HCT116 (cell line): ENCODE results near the gene RUNX1. TPM values are rescaled to one million over a fixed set of nuclear protein-coding genes. Genes with fewer than 3 reads are reported as not detected.
A peak's percentile ranks its signal among the peaks of the same experiment; 100 is the strongest.

Experiments used
- ATAC-seq: fragments of 200-7000 bp; cut with Tn5 transposase; 2 replicates; pipeline ENCODE4 v1.9.1; 2020; ENCODE audit warnings: mild to moderate bottlenecking, moderate library complexity
- BruUV-seq: library from RNA; stranded (reverse); fragments of 400-500 nt; replicated peaks from 2 replicates; lab custom pipeline; 2021; lab: Mats Ljungman, UMichigan
- CTCF ChIA-PET: fragments of 300-600 bp; sonication (Branson Sonifier 250); formaldehyde crosslinking; loops from one replicate; lab custom pipeline; 2021; ENCODE audit warnings: antibody characterized with exemption; lab: Charles Lee
- POLR2A ChIA-PET: fragments of 300-600, 350-600 bp; sonication (Branson Sonifier 250); formaldehyde crosslinking; loops from one replicate; lab custom pipeline; 2021; ENCODE audit warnings: antibody characterized with exemption; lab: Charles Lee
- RAD21 ChIA-PET, 2 experiments: fragments of 300-600 bp; sonication (Branson Sonifier 250); formaldehyde crosslinking; loops; one replicate each; lab custom pipeline; 2023; ENCODE audit warnings: low total read pairs in 2 of 2; ENCODE audit not compliant: uncharacterized antibody in 2 of 2, unreplicated experiment in 2 of 2, low non-redundant PET in 1 of 2; lab: Charles Lee
- DNase-seq: peaks from one replicate; pipeline ENCODE4 v3.0.0-alpha.2; 2010; ENCODE audit warnings: low read depth, low spot score
- H2AFZ ChIP-seq: fragments of 200-600 bp; shearing (Covaris generic), sonication (generic); 2 replicates; pipeline ENCODE4 v1.6.1; 2017; ENCODE audit warnings: low read depth, mixed run types, mixed read lengths, antibody characterized with exemption, low read length; ENCODE audit not compliant: poor library complexity, severe bottlenecking
- H3K27ac ChIP-seq: 2 replicates; pipeline ENCODE4 v1.5.1; 2012; ENCODE audit warnings: low read depth, low read length
- H3K27me3 ChIP-seq: fragments of 200-600 bp; sonication (generic); 2 replicates; pipeline ENCODE4 v1.6.1; 2016; ENCODE audit warnings: mixed run types, low read length, mixed read lengths; ENCODE audit not compliant: insufficient read depth
- H3K36me3 ChIP-seq, 2 experiments: fragments of 200-500 bp in 1 of 2; fragments of 200-600 bp in 1 of 2; sonication (Bioruptor generic) in 1 of 2; sonication (generic) in 1 of 2; 2 replicates each; pipeline versions ENCODE4 v1.5.1 to v1.6.1; 2014 to 2016; ENCODE audit warnings: low read length in 2 of 2, inconsistent platforms in 1 of 2, mixed read lengths in 1 of 2, mixed run types in 1 of 2; ENCODE audit not compliant: insufficient read depth in 2 of 2, control insufficient read depth in 1 of 2
- H3K4me1 ChIP-seq, 2 experiments: fragments of 200-600 bp in 1 of 2; sonication (generic) in 1 of 2; 2 replicates each; pipeline versions ENCODE4 v1.5.1 to v1.6.1; 2012 to 2017; ENCODE audit warnings: low read length in 2 of 2, inconsistent platforms in 1 of 2, mild to moderate bottlenecking in 1 of 2, mixed read lengths in 1 of 2, mixed run types in 1 of 2, moderate library complexity in 1 of 2; ENCODE audit not compliant: insufficient read depth in 2 of 2, control insufficient read depth in 1 of 2
- H3K4me2 ChIP-seq: fragments of 200-600 bp; sonication (generic); 2 replicates; pipeline ENCODE4 v1.6.1; 2017; ENCODE audit warnings: mixed run types, low read length, mixed read lengths
- H3K4me3 ChIP-seq, 2 experiments: fragments of 200-600 bp in 1 of 2; sonication (generic) in 1 of 2; replicated peaks in 1 of 2; 2 replicates each; pipeline ENCODE4 v1.5.1; 2011 to 2016; ENCODE audit warnings: low read length in 2 of 2, control low read depth in 1 of 2, low read depth in 1 of 2, mild to moderate bottlenecking in 1 of 2, mixed read lengths in 1 of 2, mixed run types in 1 of 2
- H3K79me2 ChIP-seq: fragments of 200-600 bp; sonication (generic); 2 replicates; pipeline ENCODE4 v1.6.1; 2017; ENCODE audit warnings: mild to moderate bottlenecking, mixed run types, low read length, moderate library complexity, mixed read lengths; ENCODE audit not compliant: insufficient read depth
- H3K9ac ChIP-seq: fragments of 200-600 bp; sonication (generic); 2 replicates; pipeline ENCODE4 v1.6.1; 2016; ENCODE audit warnings: low read length, mixed read lengths
- H3K9me2 ChIP-seq: fragments of 200-600 bp; sonication (generic), shearing (Covaris generic); 2 replicates; pipeline ENCODE4 v1.6.1; 2017; ENCODE audit warnings: mixed run types, mild to moderate bottlenecking, moderate library complexity; ENCODE audit not compliant: insufficient read depth
- H3K9me3 ChIP-seq, 2 experiments: fragments of 200-500 bp in 1 of 2; fragments of 200-600 bp in 1 of 2; sonication (Bioruptor generic) in 1 of 2; sonication (generic) in 1 of 2; 2 replicates each; pipeline ENCODE4 v1.6.1; 2014 to 2017; ENCODE audit warnings: low read length in 2 of 2, mixed read lengths in 2 of 2, inconsistent platforms in 1 of 2, low read depth in 1 of 2, mild to moderate bottlenecking in 1 of 2, mixed run types in 1 of 2, moderate library complexity in 1 of 2; ENCODE audit not compliant: control insufficient read depth in 1 of 2, insufficient read depth in 1 of 2
- H4K20me1 ChIP-seq: fragments of 200-600 bp; sonication (generic), shearing (Covaris generic); 2 replicates; pipeline ENCODE4 v1.6.1; 2017; ENCODE audit warnings: mixed run types, mild to moderate bottlenecking, moderate library complexity; ENCODE audit not compliant: insufficient read depth
- EGR1 ChIP-seq: IDR thresholded peaks from 2 replicates; pipeline ENCODE4 v1.6.1; 2012; ENCODE audit warnings: low read depth
- ELF1 ChIP-seq: IDR thresholded peaks from 2 replicates; pipeline ENCODE4 v1.6.1; 2012; ENCODE audit warnings: low read depth, borderline replicate concordance
- EZH2phosphoT487 ChIP-seq: fragments of 200-600 bp; IDR thresholded peaks from 2 replicates; pipeline ENCODE4 v1.6.1; 2018; ENCODE audit warnings: antibody characterized with exemption, borderline replicate concordance
- FOSL1 ChIP-seq: IDR thresholded peaks from 2 replicates; pipeline ENCODE4 v1.6.1; 2012; ENCODE audit warnings: low read depth
- MAX ChIP-seq: IDR thresholded peaks from 2 replicates; pipeline ENCODE4 v1.6.1; 2012
- SP1 ChIP-seq: IDR thresholded peaks from 2 replicates; pipeline ENCODE4 v1.6.1; 2012; ENCODE audit warnings: low read depth
- SRF ChIP-seq: IDR thresholded peaks from 2 replicates; pipeline ENCODE4 v1.6.1; 2012; ENCODE audit warnings: low read depth
- ZNF274 ChIP-seq: fragments of 200-500 bp; sonication (Bioruptor generic); IDR thresholded peaks from 2 replicates; pipeline ENCODE4 v1.6.1; 2014; ENCODE audit warnings: mild to moderate bottlenecking, low read depth, low read length, inconsistent platforms
- intact Hi-C: fragments of 100-400 bp; cut with micrococcal nuclease; formaldehyde crosslinking; loops from 2 replicates; pipeline ENCODE4 v1.10.0; 2022
- total RNA-seq: library from RNA; stranded (reverse); gene quantifications from one replicate; pipeline ENCODE4 v1.2.1, GENCODE V29; 2021; ENCODE audit not compliant: unreplicated experiment

RUNX1 gene
- total RNA-seq, 1 experiment from 2014 or later: 33.5 TPM

- Histone ChIP-seq H3K27ac (no peak overlapping the region), H3K4me3 (no peak overlapping the region), H2AFZ (no peak overlapping the region), H3K4me1 (peaks cover 33 to 47% of the 10 kb centered on the region in 2 experiments), H3K79me2 (peaks cover 93% of the 10 kb centered on the region), H3K4me2 (peak overlapping the region; percentile 13; the same call in 1 of the 2 replicates), H3K9ac (no peak overlapping the region), H3K27me3 (no peaks in the 10 kb centered on the region), H4K20me1 (no peaks in the 10 kb centered on the region), H3K9me3 (no peaks in the 10 kb centered on the region), H3K9me2 (no peaks in the 10 kb centered on the region), H3K36me3 (peaks cover 10 to 29% of the 10 kb centered on the region in 2 experiments)
- no TSS peak for BruUV-seq
- CTCF ChIA-PET: interaction anchor here (0.7 to 1.6 kb wide), 2 partner anchors 11 to 133 kb away, joined by 3 to 7 read pairs; no protein-coding TSS in a partner anchor
- ATAC-seq (no peak), DNase-seq (no peak)
- POLR2A ChIA-PET: interaction anchor here (1.0 kb wide), 1 partner anchor 133 kb away, joined by 3 read pairs; no protein-coding TSS in a partner anchor
- RAD21 ChIA-PET: no interaction called here
- intact Hi-C loops: no loop called here
- no peak for TF ChIP-seq ZNF274
- TF ChIP-seq EGR1: no peak
- no peak for TF ChIP-seq FOSL1
- no peak for TF ChIP-seq SRF
- no peak for TF ChIP-seq EZH2phosphoT487
- TF ChIP-seq MAX: no peak
Observed at GRCh38 chr21:34878501-34878900, 170.6 kb downstream of the RUNX1 start.

GRCh38 chr21:34877485-34878128 is 171.5 kb downstream of the RUNX1 start:
- no peak overlapping the region for H2AFZ ChIP-seq
- H3K79me2 ChIP-seq: peaks cover 91% of the 10 kb centered on the region
- H3K9ac ChIP-seq: no peak overlapping the region
- ATAC-seq: peak; percentile 63; the same call in 1 of the 2 replicates
- peak overlapping the region; percentile 43 for H3K27ac ChIP-seq
- no peaks in the 10 kb centered on the region for H4K20me1 ChIP-seq
- intact Hi-C loops: no loop called here
- peaks cover 33 to 38% of the 10 kb centered on the region in 2 experiments for H3K4me1 ChIP-seq
- ChIA-PET RAD21 (no interaction called here), POLR2A (interaction anchor here (1.0 to 1.3 kb wide), 4 partner anchors 10 to 132 kb away, joined by 3 to 5 read pairs (median 4); no protein-coding TSS in a partner anchor), CTCF (interaction anchor here (1.0 to 1.5 kb wide), 3 partner anchors 10 to 132 kb away, joined by 3 to 4 read pairs (median 3); no protein-coding TSS in a partner anchor)
- H3K27me3 ChIP-seq: no peaks in the 10 kb centered on the region
- no peaks in the 10 kb centered on the region for H3K9me2 ChIP-seq
- DNase-seq: no peak
- no TSS peak for BruUV-seq
- H3K9me3 ChIP-seq: no peaks in the 10 kb centered on the region
- peaks cover 10 to 34% of the 10 kb centered on the region in 2 experiments for H3K36me3 ChIP-seq
- H3K4me3 ChIP-seq: no peak overlapping the region
- H3K4me2 ChIP-seq: peak overlapping the region; percentile 54
- TF ChIP-seq ELF1 (no peak), SP1 (0 out of 2 replicates have a peak, but pooled peaks have one; percentile 31)
